Muscle of back (tissue), 11 donors: ENCODE results near the gene NOTCH1. TPM values are rescaled to one million over a fixed set of nuclear protein-coding genes. Genes with fewer than 3 reads are reported as not detected.

Experiments used
- DNase-seq, 3 donors: peaks; one replicate each; pipeline versions ENCODE4 v3.0.0 to v3.0.0-alpha.2; 2013
- polyA plus RNA-seq, 10 donors: library from polyadenylated mRNA; unstranded; fragments of 120-200 nt; gene quantifications; one replicate each; pipeline ENCODE4 v1.2.1, GENCODE V29; 2013; ENCODE audit not compliant: insufficient read length in 10 of 10

Gene NOTCH1
- polyA plus RNA-seq, 10 donors = 16.5 to 34.7 (median 21.4) TPM

GRCh38 chr9:136486131-136486530, 59.7 kb downstream of the NOTCH1 start:
- DNase-seq = no peak

DNA sequence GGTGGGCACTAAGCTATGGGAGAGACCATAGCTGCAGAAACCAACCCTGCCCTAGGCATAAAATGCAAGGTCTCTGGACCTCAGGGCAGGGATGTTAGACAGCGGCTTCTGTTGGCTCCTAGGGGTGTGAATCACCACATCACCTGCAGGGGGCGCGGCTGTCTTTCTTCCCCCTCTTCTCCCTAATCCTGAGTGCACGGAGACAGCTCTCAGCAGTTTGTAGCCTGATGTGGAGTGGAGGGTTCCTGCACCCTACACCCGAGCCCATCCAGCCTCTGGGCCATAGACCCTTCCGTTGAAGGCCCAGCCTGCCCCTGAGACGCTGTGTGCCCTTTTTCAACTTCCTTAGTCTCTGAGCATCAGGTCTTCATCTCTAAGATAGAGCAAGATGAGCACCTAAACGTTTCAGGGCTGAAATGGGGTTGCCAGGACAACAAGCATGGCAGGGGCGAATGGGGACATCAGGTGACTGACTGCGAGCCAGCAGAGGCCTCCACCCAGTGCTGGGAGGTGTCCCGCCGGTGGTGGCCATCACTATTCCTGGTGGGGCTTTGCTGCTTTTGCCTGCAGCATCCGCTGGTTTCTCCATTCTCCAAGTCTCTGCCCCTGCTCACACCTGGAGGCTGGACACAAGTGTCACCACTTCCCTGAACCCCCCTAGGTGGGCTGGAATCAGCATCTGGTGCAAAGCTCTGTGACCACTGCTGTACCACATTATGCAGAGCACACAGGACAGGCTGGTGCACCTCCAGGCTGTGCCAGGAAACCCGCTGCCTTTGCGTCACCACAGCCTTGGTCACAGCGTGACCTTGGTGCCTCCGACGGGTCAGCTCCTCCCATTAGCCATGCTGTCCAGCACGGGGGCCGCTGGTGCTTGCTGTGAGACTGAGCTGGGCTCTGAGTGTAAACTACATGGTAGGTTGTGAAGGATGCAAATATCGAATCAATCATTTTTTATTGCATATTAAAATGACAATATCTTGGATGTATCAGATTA, 60.5 kb downstream of the NOTCH1 start:
- DNase-seq = peak; percentile 70 to 91 (median 84)

DNA sequence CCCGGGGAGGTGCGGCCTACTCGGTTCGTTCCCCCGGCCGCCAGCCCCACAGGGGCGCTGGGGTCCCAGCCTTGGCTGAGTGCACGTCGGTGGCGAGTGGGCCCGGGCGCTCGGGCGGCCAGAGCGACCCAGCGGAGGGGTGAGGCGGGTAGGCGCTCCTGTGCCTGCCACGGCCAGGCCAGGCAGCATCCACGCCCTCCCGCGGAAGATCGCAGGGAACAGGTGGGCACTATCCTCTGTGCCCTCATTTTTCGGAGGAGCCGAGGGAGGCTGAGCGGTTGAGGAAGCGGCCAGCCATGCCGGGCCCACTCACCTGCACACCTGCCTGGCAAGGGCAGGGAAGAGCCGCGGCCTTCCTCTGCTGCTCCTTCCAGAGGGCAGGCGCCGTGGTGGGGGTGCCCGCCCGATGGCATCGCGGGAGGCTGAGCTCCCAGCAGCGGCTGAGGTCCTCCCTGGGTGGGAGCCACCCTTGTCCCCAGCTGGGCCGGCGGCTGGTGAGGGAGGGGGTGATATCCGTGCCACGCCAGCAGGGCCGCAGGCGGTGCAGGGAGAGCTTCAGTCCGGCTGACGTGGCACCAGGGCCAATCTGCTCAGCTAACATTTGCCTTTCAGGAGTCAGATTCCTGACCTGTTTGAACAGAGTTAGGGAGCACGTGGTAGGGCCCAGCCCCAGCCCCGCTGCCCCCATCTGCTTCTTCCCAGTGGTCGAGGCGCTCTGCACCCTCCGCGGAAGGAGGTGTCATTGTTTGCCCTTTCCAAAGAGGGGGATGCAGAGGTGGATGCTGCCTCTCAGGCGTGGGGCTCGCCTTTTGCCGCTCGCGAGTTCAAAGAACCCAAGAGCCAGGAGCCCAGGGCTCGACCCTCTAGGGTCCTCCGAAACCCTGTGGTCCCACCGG, 61.4 kb downstream of the NOTCH1 start:
- DNase-seq = peak in 2 of 3 donors; percentile 10 to 60

- peak; percentile 91 to 98 (median 95) for DNase-seq
Measured at GRCh38 chr9:136483589-136484152, 62.2 kb downstream of the NOTCH1 start.

GRCh38 chr9:136482793-136483588, 62.9 kb downstream of the NOTCH1 start, which contains the start of gene SEC16A:
TSS of gene SEC16A (minus strand) at chr9:136483040. CDS start at chr9:136477615, 5,425 bp downstream.
- peak; percentile 98 to 100 (median 99) for DNase-seq

DNA sequence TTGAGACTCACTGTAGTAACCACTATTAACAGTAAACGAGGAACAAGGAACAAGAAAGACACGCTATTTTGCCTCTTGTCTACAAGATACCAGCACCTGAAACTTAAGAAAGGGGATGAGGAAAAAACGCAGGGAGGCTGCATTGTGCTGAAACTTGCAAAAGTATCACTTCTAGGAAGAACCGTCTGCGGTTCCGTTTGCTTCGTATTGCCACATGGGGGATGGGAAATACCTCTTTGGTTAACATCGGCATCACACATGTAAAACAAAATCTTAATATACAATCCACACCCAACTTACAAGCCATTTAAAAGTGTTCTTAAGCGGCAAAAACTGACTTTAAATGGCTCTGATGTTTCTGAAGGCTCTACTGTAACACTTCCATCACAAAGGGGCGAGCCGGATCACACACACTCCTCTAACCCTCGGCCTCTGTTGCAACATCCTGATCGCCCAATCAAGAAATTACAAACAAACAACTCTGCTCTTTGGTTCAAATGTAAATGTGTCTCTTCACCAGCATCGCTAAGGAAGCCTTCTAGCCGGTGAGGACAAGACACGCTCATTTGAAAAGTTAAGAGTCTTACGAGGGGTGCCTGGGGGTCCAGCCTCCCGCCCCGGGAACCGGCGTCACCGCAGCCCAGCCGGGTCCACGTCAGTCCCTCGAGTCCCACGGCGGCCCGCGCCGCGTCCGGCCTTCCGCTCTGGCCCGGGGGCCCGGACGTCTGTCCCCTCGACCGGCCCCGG, 63.6 kb downstream of the NOTCH1 start:
- DNase-seq = peak in 1 of 3 donors; percentile 49

GRCh38 chr9:136481558-136481957, 64.3 kb downstream of the NOTCH1 start:
- no peak for DNase-seq

DNA sequence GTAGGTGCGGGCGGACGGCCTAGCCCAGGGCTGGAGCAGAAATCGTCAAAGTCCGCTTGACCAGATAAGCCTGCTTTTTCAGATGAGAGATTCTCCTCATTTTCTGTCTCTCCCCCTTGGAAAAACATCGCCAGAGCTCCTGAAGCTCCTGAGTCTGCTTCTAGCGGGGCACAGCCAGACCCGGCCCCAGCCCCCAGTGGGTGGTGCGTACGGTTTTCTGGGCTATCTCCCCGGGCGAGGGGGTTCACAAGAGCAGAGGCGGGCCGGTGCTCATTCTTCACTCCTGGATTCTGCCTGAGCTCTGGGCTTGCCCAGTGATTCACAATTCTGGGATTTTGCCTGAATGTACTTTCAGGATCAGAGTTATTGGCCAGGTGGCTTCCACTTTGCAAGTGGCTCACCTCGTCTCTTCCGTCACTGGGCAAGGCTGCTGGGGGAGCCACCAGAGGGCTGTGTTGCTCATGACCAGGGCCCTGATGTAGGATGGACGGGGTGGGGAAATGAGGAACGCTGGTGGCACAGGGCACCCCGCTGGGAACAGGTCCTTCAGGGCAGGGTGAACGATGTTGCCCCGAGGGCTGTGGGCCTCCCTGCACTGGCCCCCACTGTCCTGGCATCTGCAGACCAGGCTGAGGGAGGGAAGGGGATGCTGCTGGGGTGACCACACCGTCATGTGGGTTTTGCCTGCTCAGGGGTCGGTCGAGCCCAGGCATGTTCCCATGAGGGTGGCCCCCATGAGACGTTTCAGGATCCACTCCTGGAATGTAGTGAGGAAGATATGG, 69.3 kb downstream of the NOTCH1 start:
- DNase-seq = no peak

DNA sequence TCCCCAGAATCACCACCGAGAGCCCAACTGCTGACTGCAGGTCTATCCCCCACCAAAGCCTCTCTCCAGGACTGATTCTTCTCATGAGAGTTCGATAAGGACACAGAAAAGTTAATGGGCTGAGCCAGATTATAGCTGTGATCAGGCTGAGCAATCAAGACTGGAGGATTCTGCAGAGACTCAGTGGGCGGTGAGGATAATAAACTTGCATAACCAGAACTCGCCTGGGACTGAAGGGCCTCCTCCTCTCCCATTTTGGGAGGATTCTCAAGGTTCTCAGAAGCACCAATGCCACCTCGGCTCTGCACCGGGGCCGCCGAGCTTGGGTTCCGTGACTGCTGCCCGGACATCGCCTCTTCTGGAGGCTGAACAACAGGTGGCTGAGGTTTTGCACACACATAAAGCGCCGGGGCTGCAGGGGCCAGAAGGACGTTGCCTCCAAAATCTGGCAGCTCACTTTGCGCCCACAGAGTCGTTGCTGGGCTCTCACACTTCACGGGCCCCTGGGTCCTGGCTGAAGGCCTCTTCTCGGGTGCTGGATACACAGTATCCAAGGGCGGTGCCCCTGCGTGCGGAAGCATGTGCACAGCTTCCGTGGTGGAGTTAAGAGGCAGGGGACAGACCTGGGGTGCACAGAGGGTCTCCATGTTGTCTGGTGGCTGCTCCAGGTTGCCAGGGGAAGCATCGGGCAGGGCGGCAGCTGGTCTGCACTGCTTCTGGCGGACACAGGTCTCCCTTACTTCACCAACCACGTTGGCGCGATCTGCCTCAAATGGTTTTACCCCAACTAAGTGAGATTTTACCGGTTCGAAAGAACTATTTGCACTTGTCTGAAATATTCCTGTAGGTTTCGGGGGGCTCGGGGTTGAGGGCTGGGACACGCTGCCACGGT, 70.6 kb downstream of the NOTCH1 start:
- DNase-seq = no peak

- no peak for DNase-seq
Measured at GRCh38 chr9:136474021-136474640, 71.7 kb downstream of the NOTCH1 start.

DNA sequence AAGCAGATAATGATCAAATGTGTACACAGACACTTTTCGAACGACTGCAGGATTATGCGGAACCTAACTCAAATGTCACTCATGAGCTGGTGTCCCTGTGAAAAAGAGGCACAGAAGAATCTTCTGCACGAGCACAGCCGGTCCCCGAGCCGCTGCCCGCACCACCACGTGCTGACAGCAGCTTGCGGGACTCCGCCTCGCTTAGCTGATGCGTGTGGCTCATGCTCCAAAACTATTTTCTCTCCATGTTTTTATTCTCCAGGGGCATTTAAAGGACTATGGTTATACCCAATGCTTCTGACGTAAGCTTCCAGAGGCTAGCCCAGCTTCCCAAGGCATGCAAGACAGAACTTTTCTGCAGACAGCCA, 72.5 kb downstream of the NOTCH1 start:
- DNase-seq = no peak

- no peak for DNase-seq
Measured at GRCh38 chr9:136472640-136473353, 73.1 kb downstream of the NOTCH1 start.

DNA sequence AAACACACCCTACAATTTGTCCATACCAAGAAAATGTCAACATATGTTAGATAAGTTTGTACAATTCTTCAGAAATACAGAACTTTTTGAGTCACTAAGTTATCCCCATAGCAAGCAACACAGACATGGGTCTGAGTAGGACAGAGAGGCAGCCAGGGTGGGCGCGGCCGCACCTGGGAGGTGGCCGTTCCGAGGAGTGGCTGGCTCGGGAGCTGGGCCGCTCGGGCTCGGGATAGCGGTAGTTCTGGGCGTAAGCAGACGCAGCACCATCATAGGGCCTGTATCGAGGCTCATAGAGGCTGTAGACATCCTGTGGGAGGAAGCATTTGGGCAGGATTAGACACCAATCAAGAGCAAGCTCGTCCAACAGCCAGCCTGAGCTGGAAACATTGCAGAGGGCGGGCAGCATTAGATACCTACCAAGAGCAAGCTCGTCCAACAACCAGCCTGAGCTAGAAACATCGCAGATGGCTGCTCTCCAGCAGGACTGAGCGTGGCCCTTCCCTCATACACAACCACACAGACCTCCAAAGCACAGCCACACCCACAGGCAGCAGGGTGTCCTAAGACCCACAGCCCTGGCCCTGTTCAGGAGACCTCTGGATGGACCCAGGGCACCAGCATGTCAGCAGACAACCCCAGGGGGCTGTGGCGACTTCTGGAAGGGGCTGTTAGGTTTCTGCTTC, 73.9 kb downstream of the NOTCH1 start:
- DNase-seq = no peak

- DNase-seq = no peak
Measured at GRCh38 chr9:136470792-136471469, 74.9 kb downstream of the NOTCH1 start.

DNA sequence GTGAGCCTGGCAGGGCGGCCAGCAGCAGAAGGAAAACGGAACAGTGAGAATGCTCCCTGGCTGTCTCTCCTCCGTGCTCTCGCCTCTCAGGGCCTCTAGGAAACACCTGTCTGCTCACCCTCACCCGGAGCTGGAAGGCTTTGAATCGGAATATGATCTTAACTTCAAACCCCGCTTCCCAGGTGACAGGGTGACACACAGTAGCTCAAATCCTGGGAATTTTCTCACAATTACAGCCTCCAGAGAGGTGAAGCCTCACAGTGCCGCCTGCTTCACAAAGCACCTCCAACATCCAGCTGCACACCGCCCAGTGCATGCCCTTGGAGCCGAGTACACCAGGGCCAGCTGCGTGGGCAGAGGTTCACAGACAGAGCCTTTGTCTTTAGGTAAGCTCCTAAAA, 75.5 kb downstream of the NOTCH1 start:
- no peak for DNase-seq

- DNase-seq = no peak
Measured at GRCh38 chr9:136467766-136468165, 78.1 kb downstream of the NOTCH1 start.
